GM20000 (cell line): Measurements from ENCODE around the gene SCN11A.

Experiments
- DNase-seq: peaks from one replicate; pipeline ENCODE4 v3.0.0; 2012; ENCODE audit warnings: low spot score
- TF ChIP-seq, protein P1 (sequence below): IDR thresholded peaks from 2 replicates; pipeline ENCODE4 v1.5.1; 2012; ENCODE audit warnings: mild to moderate bottlenecking, control low read depth; ENCODE audit errors: extremely low read depth, missing control alignments

The SCN11A gene

DNA sequence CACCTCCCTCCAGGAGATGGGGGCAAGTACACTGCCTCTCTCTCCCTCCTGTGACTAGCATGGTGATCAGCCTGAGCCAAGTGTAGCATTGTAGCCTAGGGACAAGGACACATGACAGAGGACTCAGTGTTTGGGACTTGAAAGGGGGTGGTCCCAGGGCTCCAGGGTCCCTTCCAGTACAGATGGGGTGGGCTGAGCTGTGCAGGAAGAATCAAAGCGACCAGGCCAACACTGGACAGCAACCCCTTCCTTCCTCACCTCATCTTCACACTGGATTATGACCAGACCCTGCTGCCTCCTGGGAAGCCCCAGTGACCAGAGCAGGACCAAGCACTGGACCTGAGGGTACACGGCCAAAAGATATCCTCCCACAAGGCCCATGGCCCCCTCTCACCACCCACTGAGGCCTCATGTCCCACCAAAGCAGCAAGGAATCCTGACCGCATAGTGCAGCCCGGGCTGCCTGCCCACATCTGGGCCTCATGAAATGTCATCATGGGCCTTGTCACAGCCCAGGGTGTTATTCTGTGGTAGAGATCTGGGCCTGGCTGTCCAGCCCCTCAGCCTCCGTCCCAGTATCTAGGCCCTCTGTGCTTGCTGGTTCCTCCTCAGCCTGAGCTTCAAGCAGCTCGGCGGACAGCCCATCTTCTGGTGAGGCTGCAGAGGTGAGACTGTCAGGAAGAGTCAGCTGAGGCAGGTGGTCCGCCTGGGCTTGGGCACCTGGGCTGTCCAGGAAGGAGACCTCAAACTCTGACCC lies 46.1 kb upstream of the SCN11A start:
- TF ChIP-seq, protein P1, sequence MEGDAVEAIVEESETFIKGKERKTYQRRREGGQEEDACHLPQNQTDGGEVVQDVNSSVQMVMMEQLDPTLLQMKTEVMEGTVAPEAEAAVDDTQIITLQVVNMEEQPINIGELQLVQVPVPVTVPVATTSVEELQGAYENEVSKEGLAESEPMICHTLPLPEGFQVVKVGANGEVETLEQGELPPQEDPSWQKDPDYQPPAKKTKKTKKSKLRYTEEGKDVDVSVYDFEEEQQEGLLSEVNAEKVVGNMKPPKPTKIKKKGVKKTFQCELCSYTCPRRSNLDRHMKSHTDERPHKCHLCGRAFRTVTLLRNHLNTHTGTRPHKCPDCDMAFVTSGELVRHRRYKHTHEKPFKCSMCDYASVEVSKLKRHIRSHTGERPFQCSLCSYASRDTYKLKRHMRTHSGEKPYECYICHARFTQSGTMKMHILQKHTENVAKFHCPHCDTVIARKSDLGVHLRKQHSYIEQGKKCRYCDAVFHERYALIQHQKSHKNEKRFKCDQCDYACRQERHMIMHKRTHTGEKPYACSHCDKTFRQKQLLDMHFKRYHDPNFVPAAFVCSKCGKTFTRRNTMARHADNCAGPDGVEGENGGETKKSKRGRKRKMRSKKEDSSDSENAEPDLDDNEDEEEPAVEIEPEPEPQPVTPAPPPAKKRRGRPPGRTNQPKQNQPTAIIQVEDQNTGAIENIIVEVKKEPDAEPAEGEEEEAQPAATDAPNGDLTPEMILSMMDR: no peak
- no peak for DNase-seq

- DNase-seq: no peak
- TF ChIP-seq, protein P1: no peak
These were observed 45.0 kb upstream of the SCN11A start for GRCh38 chr3:39096775-39097174.

GRCh38 chr3:39095778-39096177 lies 44.0 kb upstream of the SCN11A start:
- DNase-seq: no peak
- TF ChIP-seq, protein P1: no peak

GRCh38 chr3:39094851-39095677 lies 43.3 kb upstream of the SCN11A start:
- TF ChIP-seq, protein P1: no peak
- DNase-seq: no peak

DNA sequence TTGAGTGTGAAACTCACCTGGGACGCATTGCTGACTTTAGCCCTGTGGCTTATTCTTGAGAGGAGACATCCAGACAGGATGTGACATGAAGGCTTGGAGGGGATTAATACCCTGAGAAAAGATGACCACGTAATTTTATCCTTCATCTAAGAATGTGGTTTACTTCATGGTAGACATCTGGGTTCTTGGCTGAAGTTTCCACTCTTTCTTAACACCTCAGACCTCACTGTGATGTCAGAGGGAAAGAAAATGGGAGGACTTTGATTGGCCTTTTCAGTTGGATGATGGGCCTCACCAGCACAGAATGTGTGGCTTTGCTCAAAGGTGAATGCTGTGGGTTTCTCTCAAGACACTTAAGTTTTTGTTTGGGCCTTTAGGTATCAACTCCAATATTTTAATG lies 39.2 kb upstream of the SCN11A start:
- TF ChIP-seq, protein P1: no peak
- DNase-seq: no peak

GRCh38 chr3:39088889-39089288 lies 37.1 kb upstream of the SCN11A start:
- TF ChIP-seq, protein P1: no peak
- DNase-seq: no peak

DNA sequence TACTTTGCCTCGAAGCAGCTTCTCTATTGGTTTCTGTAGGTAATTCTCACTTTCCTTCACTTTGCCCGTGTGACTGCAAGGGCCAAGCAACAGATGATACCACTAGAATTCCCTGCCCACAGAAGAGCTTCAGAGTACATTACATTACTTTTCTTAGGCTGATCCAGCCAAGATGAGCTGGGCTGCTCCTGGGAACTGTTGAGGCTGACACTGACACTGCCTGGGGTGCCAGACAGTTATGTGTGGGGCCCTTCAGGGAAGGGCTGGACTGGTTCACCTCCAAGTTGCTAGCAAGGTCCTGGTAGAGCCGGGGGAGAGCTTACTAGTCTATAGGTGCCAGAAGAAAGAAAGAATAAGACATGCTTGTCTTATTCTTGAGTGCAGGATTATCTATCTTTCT lies 36.7 kb upstream of the SCN11A start:
- DNase-seq: no peak
- TF ChIP-seq, protein P1: no peak
